ENCODE results near the gene FDXR.

FDXR gene

GRCh38 chr17:74818291-74818938 is 54.4 kb downstream of the FDXR start:
- Histone ChIP-seq H3K9ac (ENCODE audit: low read length in 2 of 2) (no peak overlapping the region), H3K27me3 (ENCODE audit: control insufficient read depth in 1 of 2, insufficient read depth in 2 of 2, low read length in 2 of 2) (no peaks in the 10 kb centered on the region), H3K27ac (ENCODE audit: low read length) (no peak overlapping the region), H3K36me3 (ENCODE audit: control insufficient read depth in 2 of 2, insufficient read depth in 2 of 2, low read length in 2 of 2) (peaks cover 5 to 11% of the 10 kb centered on the region in 2 donors), H3K9me3 (ENCODE audit: control insufficient read depth in 2 of 2, low read length in 2 of 2) (no peaks in the 10 kb centered on the region), H3K4me1 (ENCODE audit: control insufficient read depth, insufficient read depth, low read length) (peaks cover 6% of the 10 kb centered on the region), H3K4me3 (ENCODE audit: low read length in 2 of 2) (no peak overlapping the region)

DNA sequence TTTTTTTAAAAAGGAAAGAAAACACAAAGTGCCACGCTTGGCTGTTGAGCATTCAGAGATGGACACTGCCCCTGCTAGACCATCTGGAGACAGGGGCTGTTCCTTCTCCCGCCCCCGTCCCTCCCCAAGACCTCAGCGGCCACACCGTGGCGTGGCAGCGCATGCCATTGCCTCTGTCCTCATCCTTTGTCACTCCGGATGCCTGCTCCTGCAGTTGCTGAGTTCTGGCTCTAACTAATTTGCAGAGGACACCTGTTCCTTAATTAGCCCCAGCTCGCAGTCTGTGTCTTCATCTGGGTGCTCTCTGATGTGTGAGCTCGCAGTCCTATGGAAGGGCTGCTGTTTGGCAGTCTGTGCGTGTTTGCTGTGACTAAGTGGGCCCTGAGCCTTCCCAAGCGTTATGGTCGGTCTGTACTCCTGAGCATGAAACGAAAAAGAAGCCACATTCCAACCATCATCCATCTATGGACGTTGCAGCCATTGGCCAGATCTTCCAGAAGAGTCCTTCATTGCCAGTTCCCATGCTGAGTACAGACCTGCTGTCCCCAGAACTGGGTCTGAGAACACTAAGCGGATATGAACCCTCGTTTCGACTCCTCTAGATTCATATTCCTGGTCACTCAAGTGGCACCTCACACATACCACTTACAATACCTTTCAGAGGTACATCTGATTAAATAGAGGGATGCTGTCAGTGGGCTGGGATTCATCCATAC is 55.7 kb downstream of the FDXR start:
- no peak overlapping the region for H3K4me3 ChIP-seq (ENCODE audit: low read length in 2 of 2)
- no peak overlapping the region for H3K27ac ChIP-seq (ENCODE audit: low read length)
- peaks cover 9% of the 10 kb centered on the region for H3K4me1 ChIP-seq (ENCODE audit: control insufficient read depth, insufficient read depth, low read length)
- peaks cover 5 to 11% of the 10 kb centered on the region in 2 donors for H3K36me3 ChIP-seq (ENCODE audit: control insufficient read depth in 2 of 2, insufficient read depth in 2 of 2, low read length in 2 of 2)
- no peaks in the 10 kb centered on the region for H3K9me3 ChIP-seq (ENCODE audit: control insufficient read depth in 2 of 2, low read length in 2 of 2)
- no peak overlapping the region for H3K9ac ChIP-seq (ENCODE audit: low read length in 2 of 2)
- H3K27me3 ChIP-seq (ENCODE audit: control insufficient read depth in 1 of 2, insufficient read depth in 2 of 2, low read length in 2 of 2), result no peaks in the 10 kb centered on the region

DNA sequence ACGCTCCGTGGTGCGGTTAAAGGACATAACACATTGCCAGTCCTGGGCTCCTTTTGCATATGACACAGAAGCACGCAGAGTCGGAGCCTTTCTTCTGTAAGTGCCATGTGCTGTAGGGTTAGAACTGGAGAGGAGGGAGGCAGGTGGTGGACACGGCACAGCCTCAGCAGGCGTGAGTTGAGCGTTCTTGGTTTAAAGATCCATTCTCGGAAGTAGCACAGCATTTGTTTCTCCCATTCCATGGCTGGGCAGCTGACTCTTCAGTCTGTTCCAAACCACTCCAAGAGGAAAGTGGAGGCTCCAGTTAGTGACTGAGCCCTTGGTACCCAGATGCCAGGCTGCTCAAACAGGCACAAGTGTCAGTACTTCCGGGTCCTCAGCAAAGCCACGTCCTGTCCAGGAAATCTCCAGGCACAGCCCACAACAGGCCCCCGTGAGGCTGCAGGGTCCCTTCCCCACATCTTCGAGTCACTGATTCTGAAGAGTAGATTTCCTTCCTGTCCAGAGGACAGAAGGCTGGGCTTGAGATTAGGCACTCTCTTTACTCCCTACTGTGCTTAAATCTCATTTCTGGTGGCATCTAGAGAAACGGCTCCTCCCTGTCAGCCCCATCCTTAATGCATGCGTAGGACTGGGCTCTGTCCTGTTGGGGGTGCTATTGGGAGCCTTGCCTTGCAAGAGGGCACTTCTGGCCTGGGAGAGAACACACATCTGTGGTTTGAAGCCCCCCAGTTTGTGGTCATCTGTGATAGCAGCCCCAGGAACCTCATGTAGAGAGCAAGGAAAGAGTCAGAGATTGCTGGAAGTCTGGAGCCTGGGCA is 57.0 kb downstream of the FDXR start:
- H3K9ac ChIP-seq (ENCODE audit: low read length in 2 of 2), result no peak overlapping the region
- H3K4me1 ChIP-seq (ENCODE audit: control insufficient read depth, insufficient read depth, low read length), result peaks cover 5% of the 10 kb centered on the region
- H3K27me3 ChIP-seq (ENCODE audit: control insufficient read depth in 1 of 2, insufficient read depth in 2 of 2, low read length in 2 of 2), result no peaks in the 10 kb centered on the region
- H3K4me3 ChIP-seq (ENCODE audit: low read length in 2 of 2), result no peak overlapping the region
- no peaks in the 10 kb centered on the region for H3K9me3 ChIP-seq (ENCODE audit: control insufficient read depth in 2 of 2, low read length in 2 of 2)
- peaks cover 5 to 11% of the 10 kb centered on the region in 2 donors for H3K36me3 ChIP-seq (ENCODE audit: control insufficient read depth in 2 of 2, insufficient read depth in 2 of 2, low read length in 2 of 2)
- H3K27ac ChIP-seq (ENCODE audit: low read length), result no peak overlapping the region

GRCh38 chr17:74815067-74815466 is 57.7 kb downstream of the FDXR start:
- H3K27me3 ChIP-seq (ENCODE audit: control insufficient read depth in 1 of 2, insufficient read depth in 2 of 2, low read length in 2 of 2), result no peaks in the 10 kb centered on the region
- H3K27ac ChIP-seq (ENCODE audit: low read length), result no peak overlapping the region
- H3K36me3 ChIP-seq (ENCODE audit: control insufficient read depth in 2 of 2, insufficient read depth in 2 of 2, low read length in 2 of 2), result peaks cover 3 to 11% of the 10 kb centered on the region in 2 donors
- no peak overlapping the region for H3K4me3 ChIP-seq (ENCODE audit: low read length in 2 of 2)
- H3K4me1 ChIP-seq (ENCODE audit: control insufficient read depth, insufficient read depth, low read length), result peaks cover 5% of the 10 kb centered on the region
- no peaks in the 10 kb centered on the region for H3K9me3 ChIP-seq (ENCODE audit: control insufficient read depth in 2 of 2, low read length in 2 of 2)
- no peak overlapping the region for H3K9ac ChIP-seq (ENCODE audit: low read length in 2 of 2)

GRCh38 chr17:74814453-74814852 is 58.3 kb downstream of the FDXR start:
- Histone ChIP-seq H3K27ac (ENCODE audit: low read length) (no peak overlapping the region), H3K4me1 (ENCODE audit: control insufficient read depth, insufficient read depth, low read length) (peaks cover 5% of the 10 kb centered on the region), H3K4me3 (ENCODE audit: low read length in 2 of 2) (no peak overlapping the region), H3K36me3 (ENCODE audit: control insufficient read depth in 2 of 2, insufficient read depth in 2 of 2, low read length in 2 of 2) (peaks cover 0 to 11% of the 10 kb centered on the region in 2 donors), H3K9ac (ENCODE audit: low read length in 2 of 2) (no peak overlapping the region), H3K9me3 (ENCODE audit: control insufficient read depth in 2 of 2, low read length in 2 of 2) (no peaks in the 10 kb centered on the region), H3K27me3 (ENCODE audit: control insufficient read depth in 1 of 2, insufficient read depth in 2 of 2, low read length in 2 of 2) (no peaks in the 10 kb centered on the region)
